NOMO-1 treated with dmso at 0.1 percent for 144 hours (cell line): ENCODE measurements around the gene RNGTT.

ENCODE experiments used
- DNase-seq: peaks from one replicate; lab custom pipeline; 2025; ENCODE audit not compliant: unreplicated experiment; lab: John Stamatoyannopoulos, UW

RNGTT gene

DNA sequence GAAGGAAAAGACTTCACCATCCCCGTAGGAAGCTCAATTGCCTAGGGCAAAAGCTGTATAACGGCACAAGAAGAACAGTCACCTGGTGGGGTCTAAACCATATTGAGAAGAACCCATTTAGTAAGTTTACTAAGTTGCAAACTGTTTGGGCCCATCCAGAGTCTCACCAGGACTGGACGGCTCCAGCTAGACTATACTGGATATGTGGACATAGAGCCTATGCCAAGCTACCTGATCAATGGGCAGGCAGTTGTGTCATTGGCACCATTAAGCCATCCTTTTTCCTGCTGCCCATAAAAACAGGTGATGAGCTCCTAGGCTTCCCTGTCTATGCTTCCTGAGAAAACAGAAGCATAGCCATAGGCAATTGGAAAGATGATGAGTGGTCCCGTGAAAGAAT is 293.9 kb downstream of the RNGTT start:
- DNase-seq = no peak

DNA sequence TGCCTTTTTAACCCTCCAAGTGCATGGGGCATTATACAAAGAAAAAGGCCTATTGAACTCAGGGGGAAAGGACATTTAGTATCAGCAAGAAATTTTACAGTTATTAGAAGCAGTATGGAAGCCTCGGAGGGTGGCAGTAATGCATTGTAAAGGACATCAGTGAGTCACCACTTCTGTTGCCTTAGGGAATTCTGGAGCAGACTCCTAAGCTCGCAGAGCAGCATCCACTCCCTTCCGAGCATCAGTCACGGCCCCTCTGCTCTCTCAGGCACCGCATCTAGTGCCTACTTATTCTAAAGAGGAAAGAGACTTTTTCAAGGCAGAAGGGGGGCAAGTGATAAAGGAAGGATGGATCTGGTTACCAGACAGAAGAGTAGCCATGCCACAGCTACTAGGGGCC is 296.5 kb downstream of the RNGTT start:
- DNase-seq = no peak

DNA sequence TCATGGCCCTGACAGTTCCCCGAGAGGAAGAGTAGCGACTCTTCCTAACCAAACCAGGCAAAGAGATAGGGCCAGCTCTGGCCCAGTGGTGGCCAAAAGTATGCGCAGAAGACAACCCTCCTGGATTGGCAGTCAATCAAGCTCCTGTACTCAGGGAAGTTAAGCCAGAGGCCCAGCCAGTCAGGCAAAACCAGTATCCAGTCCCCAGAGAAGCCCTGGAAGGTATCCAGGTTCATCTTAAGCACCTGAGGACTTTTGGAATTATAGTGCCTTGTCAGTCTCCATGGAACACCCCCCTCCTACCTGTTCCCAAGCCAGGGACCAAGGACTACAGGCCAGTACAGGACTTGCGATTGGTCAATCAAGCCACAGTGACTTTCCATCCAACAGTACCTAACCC is 298.3 kb downstream of the RNGTT start:
- DNase-seq = no peak

DNA sequence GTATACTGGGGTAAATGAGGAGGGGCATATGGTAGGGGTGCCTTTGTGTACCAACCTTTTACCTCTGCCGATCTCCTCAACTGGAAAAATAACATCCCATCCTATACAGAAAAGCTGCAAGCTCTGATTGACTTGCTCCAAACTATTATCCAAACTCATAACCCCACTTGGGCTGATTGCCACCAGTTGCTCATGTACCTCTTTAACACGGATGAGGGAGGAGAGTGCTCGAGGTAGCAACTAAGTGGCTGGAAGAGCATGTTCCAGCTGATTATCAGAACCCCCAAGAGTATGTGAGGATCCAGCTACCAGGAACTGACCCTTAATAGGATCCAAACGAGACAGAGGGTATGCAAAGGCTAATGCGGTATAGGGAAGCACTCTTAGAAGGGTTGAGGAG is 299.6 kb downstream of the RNGTT start:
- DNase-seq = no peak

DNA sequence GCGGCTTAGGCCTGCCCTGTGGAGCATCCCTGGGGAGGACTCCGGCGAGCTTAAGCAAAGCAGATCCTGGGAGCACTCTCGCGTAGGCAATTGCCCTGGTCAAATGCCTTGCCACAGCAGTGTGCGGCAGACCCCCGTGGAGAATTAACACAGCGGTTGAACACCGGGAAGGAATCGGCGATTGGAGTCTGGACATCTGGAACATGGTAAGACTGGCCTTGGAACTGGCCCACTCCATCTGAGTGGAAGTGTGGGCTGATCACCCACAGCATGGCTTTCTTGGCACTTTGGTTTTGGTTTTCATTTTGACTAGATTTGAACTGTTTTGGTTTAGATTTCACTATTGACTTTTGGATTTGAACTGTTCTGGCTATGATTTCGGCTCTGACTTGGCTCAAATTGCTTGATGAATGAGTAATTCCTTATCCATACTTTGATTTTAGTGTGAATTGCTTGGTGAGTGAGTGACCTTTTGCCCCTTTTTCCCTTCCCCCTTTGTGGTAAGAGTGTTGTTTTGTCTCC is 300.7 kb downstream of the RNGTT start:
- DNase-seq = no peak

DNA sequence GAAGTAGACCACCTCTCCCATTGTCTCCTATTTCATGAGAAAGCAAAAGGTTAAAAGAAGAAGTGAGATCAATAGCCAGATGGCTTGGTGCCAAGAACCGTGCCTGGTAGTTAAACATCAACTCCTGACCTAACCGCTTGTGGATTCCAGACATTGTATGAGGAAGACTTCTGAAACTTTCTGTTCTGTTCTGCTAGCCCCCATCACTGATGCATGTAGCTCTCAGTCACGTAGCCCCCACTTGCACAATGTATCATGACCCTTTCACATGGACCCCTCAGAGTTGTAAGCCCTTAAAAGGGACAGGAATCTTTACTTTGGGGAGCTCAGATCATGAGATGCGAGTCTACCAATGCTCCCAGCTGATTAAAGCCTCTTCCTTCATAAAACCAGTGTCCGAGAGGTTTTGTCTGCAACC is 301.2 kb downstream of the RNGTT start:
- no peak for DNase-seq

DNA sequence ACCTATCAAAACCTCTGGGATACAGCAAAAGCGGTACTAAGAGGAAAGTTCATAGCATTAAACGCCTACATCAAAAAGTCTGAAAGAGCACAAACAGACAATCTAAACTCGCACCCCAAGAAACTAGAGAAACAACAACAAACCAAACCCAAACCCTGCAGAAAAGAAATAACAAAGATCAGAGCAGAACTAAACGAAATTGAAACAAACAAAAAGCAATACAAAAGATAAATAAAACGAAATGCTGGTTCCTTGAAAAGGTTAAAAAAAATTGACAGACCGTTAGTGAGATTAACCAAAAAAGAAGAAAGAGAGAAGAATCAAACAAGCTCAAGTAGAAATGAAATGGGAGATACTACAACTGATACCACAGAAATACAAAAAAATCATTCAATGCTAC is 302.3 kb downstream of the RNGTT start:
- no peak for DNase-seq

DNA sequence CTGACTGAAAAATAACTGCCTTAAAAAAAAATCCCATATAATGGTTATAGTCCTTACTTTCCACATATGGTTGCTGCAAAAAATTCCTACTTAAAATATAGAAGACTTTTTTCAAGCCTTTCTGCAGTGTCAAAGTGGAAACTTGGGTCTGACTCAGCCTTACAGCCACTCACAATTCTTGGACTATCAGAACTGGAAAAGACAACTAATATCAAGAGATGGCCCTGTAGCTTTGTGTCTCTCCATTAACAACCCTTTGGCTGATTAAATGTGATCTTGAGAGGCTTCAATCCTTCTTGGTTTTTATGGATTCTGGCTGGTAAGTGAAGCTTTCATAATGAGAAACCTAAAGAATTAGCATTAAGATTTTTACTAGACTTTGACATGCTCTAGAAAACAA is 307.8 kb downstream of the RNGTT start:
- DNase-seq = no peak

DNA sequence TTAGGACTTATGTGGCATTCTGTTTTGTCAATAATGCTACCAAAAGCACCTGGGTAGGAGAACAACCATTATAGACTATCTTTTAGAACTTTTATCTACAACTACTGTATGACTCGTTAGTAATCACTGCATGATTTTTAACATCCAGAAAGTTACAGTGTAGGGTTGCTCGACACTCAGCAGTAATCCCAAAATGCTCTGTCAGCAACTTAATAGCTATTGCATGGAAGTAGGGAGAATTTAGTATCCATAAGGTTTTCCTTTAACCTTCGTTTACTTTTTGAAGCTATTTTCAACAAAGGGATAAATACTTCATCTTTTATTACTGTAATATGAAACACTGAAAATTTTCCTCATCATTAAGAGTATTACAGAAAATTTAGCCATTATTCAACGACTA is 309.5 kb downstream of the RNGTT start:
- DNase-seq = no peak

DNA sequence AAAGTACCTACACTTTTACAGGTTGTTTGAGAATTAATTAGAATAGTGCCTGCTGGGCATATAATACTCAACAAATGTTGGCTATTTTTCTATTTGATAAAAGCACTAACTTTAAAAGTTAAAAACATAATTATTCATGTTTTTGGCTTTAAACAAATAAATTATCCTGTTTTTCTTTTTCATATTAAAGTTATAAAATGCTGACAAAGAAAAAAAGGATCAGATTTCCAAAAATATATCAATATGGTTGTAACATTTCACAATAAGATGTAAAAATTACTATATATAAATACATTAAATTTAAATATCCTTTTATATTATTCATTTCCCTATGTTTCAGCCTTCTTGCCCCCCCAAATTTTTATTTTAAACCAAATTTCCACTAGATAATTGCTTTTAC is 312.0 kb downstream of the RNGTT start:
- no peak for DNase-seq

DNA sequence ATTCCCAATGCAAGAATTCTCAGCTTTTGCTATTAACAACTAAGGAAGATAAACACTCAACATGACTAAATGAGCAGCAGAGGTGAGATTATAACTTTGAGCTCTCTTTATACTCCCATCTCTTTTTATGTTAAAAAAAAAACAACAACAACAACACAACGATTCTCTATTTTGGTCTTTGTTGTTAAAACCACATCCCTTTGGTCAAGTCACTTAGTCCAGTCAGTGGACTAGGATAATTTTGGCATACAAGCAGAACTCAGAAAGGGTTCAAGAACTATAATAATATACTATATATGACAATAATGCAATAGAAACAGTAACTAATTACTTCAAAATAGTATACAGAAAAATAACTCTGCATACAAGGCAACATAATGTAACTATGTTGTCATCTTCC is 312.4 kb downstream of the RNGTT start:
- DNase-seq = no peak

DNA sequence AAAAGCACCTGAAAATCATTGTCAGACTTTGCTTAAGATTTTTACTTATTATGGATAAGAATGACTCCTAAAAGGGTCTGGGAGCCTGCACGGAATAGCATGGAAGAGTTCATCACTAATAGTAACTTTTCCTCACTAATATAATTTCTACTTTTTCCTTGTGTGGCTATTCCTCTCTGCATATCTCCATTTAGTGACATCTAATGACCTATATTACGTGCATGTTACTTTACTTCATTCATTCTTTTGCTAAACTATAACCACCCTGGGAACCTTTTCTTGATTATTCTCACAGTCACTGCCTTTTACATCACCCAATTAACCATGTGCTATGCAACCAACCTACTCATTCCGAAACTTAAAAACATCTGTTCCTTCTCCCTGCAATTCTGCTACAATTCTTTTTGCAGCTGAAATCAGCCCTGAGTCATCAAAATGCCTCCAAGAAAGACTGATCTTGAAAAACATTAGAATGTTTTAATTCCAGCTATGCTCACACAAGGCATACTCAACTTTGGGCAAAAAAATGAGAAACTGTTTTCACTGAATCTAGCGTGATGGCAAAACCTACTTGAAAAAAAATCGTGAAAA is 313.3 kb downstream of the RNGTT start:
- DNase-seq = no peak

DNA sequence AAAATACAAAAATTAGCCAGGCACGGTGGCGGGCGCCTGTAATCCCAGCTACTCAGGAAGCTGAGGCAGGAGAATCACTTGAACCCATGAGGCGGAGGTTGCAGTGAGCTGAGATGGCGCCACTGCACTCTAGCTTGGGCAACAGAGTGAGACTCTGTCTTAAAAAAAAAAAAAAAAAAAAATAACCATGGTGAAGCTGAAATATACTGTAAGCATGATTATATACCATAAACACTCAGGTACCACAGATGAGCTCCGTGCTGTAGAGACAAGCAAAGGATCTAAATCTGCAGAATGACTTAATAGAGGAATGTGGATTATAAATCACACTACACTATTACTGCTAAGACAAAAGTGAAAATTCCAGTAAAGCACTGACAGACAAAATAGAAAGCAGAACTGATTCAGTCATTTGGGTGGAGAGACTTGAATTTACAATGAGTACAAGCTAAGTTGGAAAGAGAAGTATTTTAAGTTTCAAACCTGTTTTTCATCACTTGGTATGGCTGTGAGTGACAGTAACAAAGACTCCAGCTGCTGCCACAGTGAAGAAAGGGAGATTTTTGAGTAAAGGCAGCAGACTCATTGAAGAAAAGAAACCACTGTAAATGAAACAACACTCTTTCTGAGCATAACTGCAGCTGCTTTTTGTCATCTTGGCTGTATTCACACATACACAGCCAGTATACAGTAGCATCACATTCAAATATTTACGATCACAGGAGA is 322.1 kb downstream of the RNGTT start:
- DNase-seq = no peak

DNA sequence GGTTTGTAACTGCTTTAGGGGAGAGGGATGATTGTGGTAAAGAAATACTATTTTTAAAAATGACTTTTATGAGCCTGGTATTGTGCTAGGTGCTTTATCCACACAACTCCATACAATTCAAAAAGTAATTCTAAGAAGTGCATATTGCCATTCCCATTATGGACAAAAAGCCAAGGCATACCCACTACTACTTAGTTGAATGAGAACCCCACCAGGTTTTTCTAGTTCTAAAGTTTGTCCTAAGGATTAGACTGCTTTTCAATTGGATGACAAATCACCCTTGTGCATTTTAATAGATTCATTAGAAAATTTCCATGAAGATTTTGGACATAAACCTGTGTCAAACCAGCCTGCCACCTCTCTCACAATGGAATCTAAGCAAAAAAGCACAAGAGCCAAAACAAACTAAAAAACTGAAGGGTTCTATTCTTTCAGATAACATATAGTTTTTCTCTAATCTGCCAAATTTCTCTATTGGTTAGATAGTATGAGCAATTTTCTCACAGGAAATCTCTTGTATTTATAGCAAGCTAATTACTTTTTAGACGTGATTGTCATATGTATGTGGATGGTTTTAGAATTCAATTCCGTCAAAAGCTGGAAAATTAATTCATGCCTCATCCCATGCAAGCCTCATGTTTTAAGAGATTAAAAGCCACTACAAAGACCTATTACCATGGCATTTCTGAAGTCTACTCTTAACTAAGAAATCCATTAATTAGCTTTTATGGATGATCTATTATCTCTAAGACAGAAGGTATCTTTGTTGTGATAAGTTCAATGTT is 325.5 kb downstream of the RNGTT start:
- no peak for DNase-seq

DNA sequence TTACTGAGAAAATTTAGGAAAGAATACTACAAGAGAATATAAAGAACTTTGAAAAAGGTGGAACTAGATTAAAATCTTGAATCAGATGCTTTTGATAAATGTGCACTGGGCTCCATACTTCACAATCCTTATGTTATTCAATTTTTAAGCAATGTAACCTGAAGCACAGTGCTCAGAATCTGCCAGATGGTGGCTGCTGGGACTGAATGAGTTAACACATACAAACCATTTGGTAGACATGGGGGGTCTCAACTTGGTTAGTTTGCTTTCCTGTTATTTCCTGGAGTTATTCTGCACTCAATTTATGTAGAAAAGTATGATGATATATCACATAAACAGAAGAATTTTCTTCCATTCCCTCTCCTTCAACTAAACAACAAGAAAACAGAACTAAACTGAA is 326.5 kb downstream of the RNGTT start:
- DNase-seq = no peak

DNA sequence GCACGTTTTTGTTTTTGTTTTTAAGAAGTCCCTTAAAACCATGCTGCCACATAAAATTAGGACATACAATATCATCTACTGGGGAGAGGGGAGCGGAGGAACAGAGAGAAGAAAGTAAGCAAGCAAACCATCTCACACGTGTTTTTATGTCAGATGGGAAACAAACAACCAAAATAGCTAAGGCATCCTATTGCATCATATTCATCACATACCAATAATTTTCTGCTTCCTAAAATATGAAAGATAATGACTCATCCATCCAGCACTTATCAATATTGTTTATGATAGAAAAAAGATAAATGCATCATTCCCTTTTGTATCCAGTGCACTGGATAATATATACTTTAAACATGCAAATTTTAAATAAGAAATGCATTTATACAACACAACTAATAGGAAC is 329.6 kb downstream of the RNGTT start:
- no peak for DNase-seq

DNA sequence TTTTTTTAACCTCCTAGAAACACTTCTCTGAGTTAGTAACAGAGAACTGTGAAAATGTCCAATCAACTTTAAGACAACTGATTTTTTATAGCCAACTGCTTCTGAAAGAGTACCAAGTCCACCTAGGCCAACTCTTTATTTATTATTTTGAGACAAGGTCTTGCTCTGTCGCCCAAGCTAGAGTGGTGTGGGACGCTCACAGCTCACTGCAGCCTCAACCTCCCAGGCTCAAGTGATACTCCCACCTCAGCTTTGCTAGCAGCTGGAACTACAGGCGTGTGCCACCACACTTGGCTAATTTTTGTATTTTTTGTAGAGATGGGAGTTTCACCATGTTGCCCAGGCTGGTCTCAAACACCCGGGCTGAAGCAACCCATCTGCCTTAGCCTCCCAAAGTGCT is 331.6 kb downstream of the RNGTT start:
- no peak for DNase-seq

DNA sequence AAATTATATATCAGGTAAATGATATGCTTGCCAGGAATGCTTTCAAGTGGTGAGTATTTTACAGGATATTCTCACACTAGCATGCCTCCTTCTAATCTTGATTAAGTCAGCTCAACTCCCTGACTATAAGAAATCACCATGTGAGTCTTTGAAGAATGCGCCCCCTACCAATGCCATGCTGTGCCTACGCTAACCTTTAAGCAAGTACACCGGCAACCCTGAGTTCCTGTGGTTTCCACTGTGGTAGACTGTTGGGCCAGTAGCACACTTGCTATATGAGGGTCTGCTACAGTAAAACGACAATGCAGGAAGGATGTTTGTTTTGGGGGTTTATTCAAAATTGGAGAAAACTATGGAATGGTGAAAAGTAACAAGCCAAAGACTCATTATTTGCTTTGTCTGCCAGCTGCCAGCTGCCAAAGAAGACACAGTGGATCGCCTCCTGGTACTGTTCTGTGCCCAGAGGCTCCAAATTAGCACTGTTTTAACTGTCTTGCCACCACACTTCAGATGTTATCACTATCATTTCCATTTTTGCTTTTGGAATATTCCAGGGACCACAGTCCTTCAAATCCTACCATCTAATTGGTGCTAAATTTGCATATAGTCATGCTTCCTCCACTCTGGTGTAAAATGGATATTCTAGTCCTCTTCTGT is 333.5 kb downstream of the RNGTT start:
- no peak for DNase-seq

DNA sequence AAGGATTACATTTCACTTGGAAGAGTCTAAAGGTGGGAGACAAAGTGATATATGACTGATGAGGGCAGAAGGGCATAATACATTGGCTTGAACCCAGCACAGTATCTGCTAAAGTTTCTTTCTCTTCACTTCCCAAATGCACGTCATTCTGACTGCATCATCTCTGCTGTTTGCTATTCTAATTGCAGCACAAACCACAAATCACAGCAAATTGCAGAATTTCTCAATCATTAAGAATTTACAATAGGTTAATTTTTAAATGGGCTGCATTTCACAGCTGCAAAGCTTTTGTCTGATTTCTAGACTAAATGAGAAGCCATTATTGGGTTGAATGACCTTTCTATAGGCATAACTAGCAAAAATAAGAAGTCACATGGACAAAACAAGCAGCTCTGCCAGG is 337.0 kb downstream of the RNGTT start:
- no peak for DNase-seq

DNA sequence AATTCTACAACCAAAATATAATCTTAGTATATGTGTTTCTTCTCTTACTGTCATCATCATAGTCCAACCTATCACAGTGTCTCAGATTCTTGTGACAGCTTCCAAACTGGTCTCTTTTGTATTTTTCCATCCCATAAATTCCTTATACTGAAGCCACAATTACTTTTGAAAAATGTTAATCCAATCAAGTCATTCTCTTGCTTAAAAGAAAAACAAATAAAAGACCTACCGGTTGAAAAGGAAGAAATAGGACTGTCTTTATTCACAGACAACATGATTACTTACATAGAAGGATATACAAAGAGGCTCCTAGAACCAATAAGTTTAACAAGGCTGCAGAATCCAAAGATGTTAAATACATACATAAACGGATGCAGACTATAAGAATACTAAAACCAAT is 339.9 kb downstream of the RNGTT start:
- DNase-seq = no peak

DNA sequence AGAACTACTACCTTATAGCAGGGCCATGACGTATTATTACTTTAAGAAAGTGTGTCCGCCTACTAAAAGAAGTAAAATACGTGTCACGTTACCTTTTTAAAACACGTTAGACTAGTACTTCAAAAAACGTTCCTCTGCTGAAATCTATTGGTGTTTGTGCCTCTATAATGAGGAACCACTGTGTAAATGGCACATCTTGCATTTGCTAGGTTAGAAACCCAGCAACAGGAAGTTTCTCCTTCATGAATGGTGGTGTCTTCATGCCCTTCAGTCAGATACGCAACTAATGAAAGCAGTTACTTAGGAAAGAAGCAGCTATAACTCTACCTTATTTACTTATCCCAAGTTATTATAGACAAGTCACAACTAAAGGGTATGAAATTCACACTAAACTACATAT is 343.5 kb downstream of the RNGTT start:
- DNase-seq = no peak

DNA sequence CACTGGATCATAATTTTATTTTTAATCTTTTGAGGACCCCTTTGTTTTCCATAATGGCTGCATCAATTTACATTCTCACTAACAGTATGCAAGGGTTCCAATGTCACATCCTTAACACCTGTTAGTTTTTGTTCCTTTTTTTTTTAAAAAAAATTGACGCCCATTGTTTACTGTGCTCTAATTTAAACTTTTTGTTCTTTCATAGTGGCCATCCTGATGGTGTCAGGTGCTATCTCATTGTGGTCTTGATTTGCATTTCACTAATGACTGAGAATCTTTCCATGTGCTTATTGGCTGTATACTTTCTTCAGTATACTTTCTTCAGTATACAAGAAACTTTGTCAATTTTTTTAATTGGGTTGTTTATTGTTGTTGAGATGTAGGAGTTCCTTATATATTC is 347.0 kb downstream of the RNGTT start:
- DNase-seq = no peak
